H9 (cell line): ENCODE data around the gene DYNAP. TPM values are rescaled to one million over a fixed set of nuclear protein-coding genes. Genes with fewer than 3 reads are reported as not detected.

Experiments used
- DNase-seq: peaks from one replicate; pipeline ENCODE4 v3.0.0-alpha.2; 2017
- H2AFZ ChIP-seq: one replicate; pipeline ENCODE4 v1.6.1; 2013; ENCODE audit warnings: mild to moderate bottlenecking, low read length, control low read depth, moderate library complexity
- H2AK5ac ChIP-seq: 2 replicates; pipeline ENCODE4 v1.6.1; 2013; ENCODE audit warnings: low read length, control low read depth, mixed read lengths; ENCODE audit not compliant: insufficient read length
- H2BK120ac ChIP-seq: one replicate; pipeline ENCODE4 v1.6.1; 2013; ENCODE audit warnings: low read depth, mild to moderate bottlenecking, low read length, control low read depth, inconsistent platforms; ENCODE audit not compliant: poor library complexity, severe bottlenecking
- H2BK12ac ChIP-seq: 2 replicates; pipeline ENCODE4 v1.6.1; 2013; ENCODE audit warnings: low read length, control low read depth, mixed read lengths, low read depth; ENCODE audit not compliant: insufficient read length
- H2BK15ac ChIP-seq: 2 replicates; pipeline ENCODE4 v1.6.1; 2013; ENCODE audit warnings: low read depth, low read length, control low read depth
- H2BK20ac ChIP-seq: one replicate; pipeline ENCODE4 v1.6.1; 2013; ENCODE audit warnings: low read depth, mild to moderate bottlenecking, low read length, control low read depth, inconsistent platforms; ENCODE audit not compliant: poor library complexity, severe bottlenecking
- H2BK5ac ChIP-seq: 2 replicates; pipeline ENCODE4 v1.6.1; 2013; ENCODE audit warnings: low read length, control low read depth, mixed read lengths; ENCODE audit not compliant: insufficient read length
- H3K14ac ChIP-seq: 2 replicates; pipeline ENCODE4 v1.6.1; 2013; ENCODE audit warnings: low read length, control low read depth; ENCODE audit not compliant: insufficient read depth
- H3K18ac ChIP-seq: 2 replicates; pipeline ENCODE4 v1.6.1; 2013; ENCODE audit warnings: low read depth, mild to moderate bottlenecking, mixed read lengths, low read length, control low read depth; ENCODE audit not compliant: insufficient read length
- H3K23ac ChIP-seq: 2 replicates; pipeline ENCODE4 v1.6.1; 2013; ENCODE audit warnings: low read length, control low read depth, mixed read lengths, low read depth; ENCODE audit not compliant: insufficient read length
- H3K23me2 ChIP-seq: 2 replicates; pipeline ENCODE4 v1.6.1; 2013; ENCODE audit warnings: low read depth, mild to moderate bottlenecking, mixed read lengths, low read length, control low read depth; ENCODE audit not compliant: insufficient read length, poor library complexity, severe bottlenecking
- H3K27ac ChIP-seq: 2 replicates; pipeline ENCODE4 v1.5.1; 2013; ENCODE audit warnings: low read length, control low read depth, mixed read lengths, low read depth; ENCODE audit not compliant: insufficient read length
- H3K27me3 ChIP-seq: 2 replicates; pipeline ENCODE4 v1.6.1; 2013; ENCODE audit warnings: low read length, control low read depth, inconsistent platforms; ENCODE audit not compliant: insufficient read depth
- H3K4ac ChIP-seq: 2 replicates; pipeline ENCODE4 v1.6.1; 2013; ENCODE audit warnings: low read depth, mild to moderate bottlenecking, control low read depth, inconsistent platforms, low read length, moderate library complexity
- H3K4me1 ChIP-seq: 2 replicates; pipeline ENCODE4 v1.6.1; 2013; ENCODE audit warnings: low read length, control low read depth, inconsistent platforms; ENCODE audit not compliant: insufficient read depth
- H3K4me2 ChIP-seq: 2 replicates; pipeline ENCODE4 v1.6.1; 2013; ENCODE audit warnings: low read length, control low read depth, mixed read lengths; ENCODE audit not compliant: insufficient read length, insufficient read depth
- H3K56ac ChIP-seq: 2 replicates; pipeline ENCODE4 v1.6.1; 2013; ENCODE audit warnings: low read depth, mild to moderate bottlenecking, mixed read lengths, low read length, control low read depth; ENCODE audit not compliant: insufficient read length
- H3K79me1 ChIP-seq: 2 replicates; pipeline ENCODE4 v1.6.1; 2013; ENCODE audit warnings: low read depth, mild to moderate bottlenecking, moderate library complexity, low read length, control low read depth, inconsistent platforms; ENCODE audit not compliant: insufficient read depth, poor library complexity, severe bottlenecking
- H3K79me2 ChIP-seq: 2 replicates; pipeline ENCODE4 v1.6.1; 2013; ENCODE audit warnings: low read length, control low read depth, inconsistent platforms; ENCODE audit not compliant: insufficient read depth
- H3K9ac ChIP-seq: 2 replicates; pipeline ENCODE4 v1.6.1; 2013; ENCODE audit warnings: low read length, control low read depth, mixed read lengths; ENCODE audit not compliant: insufficient read length; ENCODE audit errors: extremely low read depth
- H3K9me3 ChIP-seq: one replicate; pipeline ENCODE4 v1.6.1; 2013; ENCODE audit warnings: low read depth, low read length, inconsistent platforms; ENCODE audit not compliant: control insufficient read depth
- H3T11ph ChIP-seq: one replicate; pipeline ENCODE4 v1.6.1; 2013; ENCODE audit warnings: mild to moderate bottlenecking, low read length, control low read depth, inconsistent platforms
- H4K20me1 ChIP-seq: one replicate; pipeline ENCODE4 v1.6.1; 2013; ENCODE audit not compliant: control insufficient read depth, insufficient read length, insufficient read depth
- H4K5ac ChIP-seq: 2 replicates; pipeline ENCODE4 v1.6.1; 2013; ENCODE audit warnings: low read depth, mild to moderate bottlenecking, mixed read lengths, low read length, control low read depth; ENCODE audit not compliant: insufficient read length
- H4K8ac ChIP-seq: replicated peaks from 2 replicates; pipeline ENCODE4 v1.6.1; 2013; ENCODE audit warnings: low read length, control low read depth, mixed read lengths, low read depth; ENCODE audit not compliant: insufficient read length
- H4K91ac ChIP-seq: 2 replicates; pipeline ENCODE4 v1.6.1; 2013; ENCODE audit warnings: low read depth, mild to moderate bottlenecking, moderate library complexity, mixed read lengths, low read length, control low read depth; ENCODE audit not compliant: insufficient read length
- H3K27ac Mint-ChIP-seq, 3 experiments: 2 replicates in 2 of 3; 3 replicates in 1 of 3; pipeline ENCODE4 v1.8.0; 2020 to 2021; ENCODE audit warnings: mixed read lengths in 3 of 3, mild to moderate bottlenecking in 1 of 3, moderate library complexity in 1 of 3
- H3K27me3 Mint-ChIP-seq: 2 replicates; pipeline ENCODE4 v1.8.0; 2021; ENCODE audit warnings: low read depth, mild to moderate bottlenecking, moderate library complexity, mixed read lengths
- H3K36me3 Mint-ChIP-seq, 3 experiments: 2 replicates in 2 of 3; 3 replicates in 1 of 3; pipeline ENCODE4 v1.8.0; 2020 to 2021; ENCODE audit warnings: low read depth in 3 of 3, mixed read lengths in 3 of 3; ENCODE audit not compliant: insufficient read depth in 1 of 3
- H3K4me1 Mint-ChIP-seq, 2 experiments: 2 replicates each; pipeline ENCODE4 v1.8.0; 2020; ENCODE audit warnings: mixed read lengths in 2 of 2
- H3K4me3 Mint-ChIP-seq, 2 experiments: 2 replicates in 1 of 2; 3 replicates in 1 of 2; pipeline ENCODE4 v1.8.0; 2020 to 2021; ENCODE audit warnings: mild to moderate bottlenecking in 2 of 2, mixed read lengths in 2 of 2, moderate library complexity in 1 of 2
- H3K9me3 Mint-ChIP-seq, 2 experiments: 2 replicates in 1 of 2; 3 replicates in 1 of 2; pipeline ENCODE4 v1.8.0; 2020; ENCODE audit warnings: mild to moderate bottlenecking in 2 of 2, mixed read lengths in 2 of 2, moderate library complexity in 1 of 2
- WGBS: extraction: QIAGEN DNeasy Blood & Tissue Kit; methylation state at CpG from one replicate; pipeline ENCODE4 v1.1.7; 2013; ENCODE audit warnings: missing lambda C conversion rate, low lambda C conversion rate, mixed read lengths; ENCODE audit not compliant: insufficient read length; ENCODE audit errors: extremely low coverage; 5-methylcytosine and 5-hydroxymethylcytosine counted together
- total RNA-seq: library from RNA; stranded (reverse); gene quantifications from 2 replicates; pipeline ENCODE4 v1.2.1, GENCODE V29; 2021
- TF ChIP-seq, protein P1 (sequence below): fragments of 200-600 bp; sonication (generic); conservative IDR thresholded peaks from 3 replicates; pipeline ENCODE4 v1.8.0; 2021; ENCODE audit warnings: antibody characterized with exemption, mild to moderate bottlenecking

DYNAP gene
- total RNA-seq, 1 experiment from 2014 or later: 2.5 TPM

DNA sequence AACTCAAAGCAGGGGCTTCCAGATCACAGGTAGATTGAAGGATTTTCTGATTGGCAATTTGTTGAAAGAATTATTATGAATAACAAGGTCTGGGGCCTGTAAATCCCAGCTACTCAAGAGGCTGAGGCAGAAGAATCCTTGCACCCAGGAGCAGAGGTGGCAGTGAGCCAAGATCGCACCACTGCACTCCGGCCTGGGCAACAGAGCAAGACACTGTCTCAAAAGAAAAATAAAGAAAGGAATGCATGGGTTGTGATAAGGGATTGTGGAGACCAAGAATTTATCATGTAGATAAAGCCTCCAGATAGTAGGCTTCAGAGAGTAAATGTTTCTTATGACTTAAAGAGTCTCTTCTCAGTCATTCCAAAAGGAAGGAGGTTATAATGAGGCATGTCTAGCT is 35.8 kb upstream of the DYNAP start:
- no peak overlapping the region for H3K4me3 Mint-ChIP-seq
- H3K27ac Mint-ChIP-seq: no peak overlapping the region
- no peaks in the 10 kb centered on the region; the same call in 1 of the 2 replicates for H3K4me1 ChIP-seq
- no peaks in the 10 kb centered on the region for H3K23me2 ChIP-seq
- no peak overlapping the region for H2AK5ac ChIP-seq
- no peak overlapping the region for H3K56ac ChIP-seq
- H4K91ac ChIP-seq: no peak overlapping the region
- no peak overlapping the region for H2BK120ac ChIP-seq
- no peak overlapping the region for H2AFZ ChIP-seq
- TF ChIP-seq, protein P1, sequence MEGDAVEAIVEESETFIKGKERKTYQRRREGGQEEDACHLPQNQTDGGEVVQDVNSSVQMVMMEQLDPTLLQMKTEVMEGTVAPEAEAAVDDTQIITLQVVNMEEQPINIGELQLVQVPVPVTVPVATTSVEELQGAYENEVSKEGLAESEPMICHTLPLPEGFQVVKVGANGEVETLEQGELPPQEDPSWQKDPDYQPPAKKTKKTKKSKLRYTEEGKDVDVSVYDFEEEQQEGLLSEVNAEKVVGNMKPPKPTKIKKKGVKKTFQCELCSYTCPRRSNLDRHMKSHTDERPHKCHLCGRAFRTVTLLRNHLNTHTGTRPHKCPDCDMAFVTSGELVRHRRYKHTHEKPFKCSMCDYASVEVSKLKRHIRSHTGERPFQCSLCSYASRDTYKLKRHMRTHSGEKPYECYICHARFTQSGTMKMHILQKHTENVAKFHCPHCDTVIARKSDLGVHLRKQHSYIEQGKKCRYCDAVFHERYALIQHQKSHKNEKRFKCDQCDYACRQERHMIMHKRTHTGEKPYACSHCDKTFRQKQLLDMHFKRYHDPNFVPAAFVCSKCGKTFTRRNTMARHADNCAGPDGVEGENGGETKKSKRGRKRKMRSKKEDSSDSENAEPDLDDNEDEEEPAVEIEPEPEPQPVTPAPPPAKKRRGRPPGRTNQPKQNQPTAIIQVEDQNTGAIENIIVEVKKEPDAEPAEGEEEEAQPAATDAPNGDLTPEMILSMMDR: no peak
- no peak overlapping the region for H4K5ac ChIP-seq
- no peak overlapping the region for H4K8ac ChIP-seq
- DNase-seq: no peak
- H3K27me3 ChIP-seq: no peaks in the 10 kb centered on the region
- H2BK12ac ChIP-seq: no peak overlapping the region
- no peak overlapping the region for H3K9ac ChIP-seq
- H3K4me1 Mint-ChIP-seq: peaks cover 13 to 16% of the 10 kb centered on the region in 2 experiments
- H3K18ac ChIP-seq: no peak overlapping the region
- no peak overlapping the region for H3K4ac ChIP-seq
- H3K4me2 ChIP-seq: no peak overlapping the region
- H3K27me3 Mint-ChIP-seq: no peaks in the 10 kb centered on the region
- peaks cover 18 to 54% (median 36%) of the 10 kb centered on the region in 3 experiments for H3K36me3 Mint-ChIP-seq
- H3K9me3 Mint-ChIP-seq: peaks cover 38 to 42% of the 10 kb centered on the region in 2 experiments
- no peaks in the 10 kb centered on the region for H3K79me2 ChIP-seq
- H3K9me3 ChIP-seq: no peaks in the 10 kb centered on the region
- no peaks in the 10 kb centered on the region for H4K20me1 ChIP-seq
- H3K23ac ChIP-seq: no peak overlapping the region
- H3K27ac ChIP-seq: no peak overlapping the region
- H2BK20ac ChIP-seq: no peak overlapping the region
- H3K79me1 ChIP-seq: no peaks in the 10 kb centered on the region
- H2BK5ac ChIP-seq: no peak overlapping the region
- no peak overlapping the region for H3T11ph ChIP-seq
- WGBS: no CpG with 5 or more reads among the region's 2 CpGs
- H3K14ac ChIP-seq: no peak overlapping the region
- H2BK15ac ChIP-seq: no peak overlapping the region
